Measurements from ENCODE around the gene PTN.

DNA sequence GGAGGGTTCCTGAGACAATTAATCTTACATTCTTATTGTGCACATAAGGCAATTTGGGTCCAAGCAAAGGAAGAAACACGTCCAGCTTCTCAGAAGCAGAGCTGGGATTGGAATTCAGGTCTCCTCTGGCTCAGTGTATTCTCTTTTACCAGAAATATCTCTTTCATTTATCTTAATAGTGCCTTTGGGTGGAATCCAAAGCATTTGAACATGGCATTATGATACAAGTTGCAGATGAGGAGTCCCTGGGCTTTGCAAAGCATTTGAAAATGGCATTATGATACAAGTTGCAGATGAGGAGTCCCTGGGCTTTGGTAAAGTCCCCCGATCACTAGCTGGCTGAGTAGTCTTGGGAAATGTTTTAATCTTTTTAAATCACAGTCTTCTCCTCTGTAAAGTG, 30.0 kb upstream of the PTN start:
- TF ChIP-seq, protein P1, sequence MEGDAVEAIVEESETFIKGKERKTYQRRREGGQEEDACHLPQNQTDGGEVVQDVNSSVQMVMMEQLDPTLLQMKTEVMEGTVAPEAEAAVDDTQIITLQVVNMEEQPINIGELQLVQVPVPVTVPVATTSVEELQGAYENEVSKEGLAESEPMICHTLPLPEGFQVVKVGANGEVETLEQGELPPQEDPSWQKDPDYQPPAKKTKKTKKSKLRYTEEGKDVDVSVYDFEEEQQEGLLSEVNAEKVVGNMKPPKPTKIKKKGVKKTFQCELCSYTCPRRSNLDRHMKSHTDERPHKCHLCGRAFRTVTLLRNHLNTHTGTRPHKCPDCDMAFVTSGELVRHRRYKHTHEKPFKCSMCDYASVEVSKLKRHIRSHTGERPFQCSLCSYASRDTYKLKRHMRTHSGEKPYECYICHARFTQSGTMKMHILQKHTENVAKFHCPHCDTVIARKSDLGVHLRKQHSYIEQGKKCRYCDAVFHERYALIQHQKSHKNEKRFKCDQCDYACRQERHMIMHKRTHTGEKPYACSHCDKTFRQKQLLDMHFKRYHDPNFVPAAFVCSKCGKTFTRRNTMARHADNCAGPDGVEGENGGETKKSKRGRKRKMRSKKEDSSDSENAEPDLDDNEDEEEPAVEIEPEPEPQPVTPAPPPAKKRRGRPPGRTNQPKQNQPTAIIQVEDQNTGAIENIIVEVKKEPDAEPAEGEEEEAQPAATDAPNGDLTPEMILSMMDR (IDR thresholded peaks at IDR 0.05): no peak
- no peak for TF ChIP-seq POLR2A (IDR thresholded peaks at IDR 0.05)
